MCF 10A (cell line): ENCODE results near the gene WWOX. TPM values are rescaled to one million over a fixed set of nuclear protein-coding genes. Genes with fewer than 3 reads are reported as not detected.

Experiments used
- BruUV-seq: library from RNA; stranded (reverse); fragments of 400-500 nt; replicated peaks from 2 replicates; lab custom pipeline; 2021; lab: Mats Ljungman, UMichigan
- CTCF ChIA-PET: fragments of 300-600 bp; sonication (Branson Sonifier 250); formaldehyde crosslinking; extraction: SDS; loops from one replicate; lab custom pipeline; 2021; ENCODE audit warnings: antibody characterized with exemption, inconsistent platforms; lab: Yijun Ruan, JAX
- POLR2A ChIA-PET: fragments of 300-600, 350-650 bp; sonication (Branson Sonifier 250); formaldehyde crosslinking; extraction: SDS; loops from one replicate; lab custom pipeline; 2020; ENCODE audit warnings: antibody characterized with exemption, inconsistent platforms; lab: Yijun Ruan, JAX
- DNase-seq: peaks from one replicate; pipeline ENCODE4 v3.0.0-alpha.2; 2018; ENCODE audit not compliant: unreplicated experiment
- H3K27ac Mint-ChIP-seq: one replicate; pipeline ENCODE4 v1.8.0; 2022; ENCODE audit warnings: mild to moderate bottlenecking, low read depth, mixed read lengths; ENCODE audit not compliant: unreplicated experiment
- H3K27me3 Mint-ChIP-seq: one replicate; pipeline ENCODE4 v1.8.0; 2022; ENCODE audit warnings: mixed read lengths; ENCODE audit not compliant: insufficient read depth, unreplicated experiment
- H3K36me3 Mint-ChIP-seq: one replicate; pipeline ENCODE4 v1.8.0; 2022; ENCODE audit warnings: mild to moderate bottlenecking, moderate library complexity, mixed read lengths; ENCODE audit not compliant: insufficient read depth, unreplicated experiment
- H3K4me1 Mint-ChIP-seq: one replicate; pipeline ENCODE4 v1.8.0; 2022; ENCODE audit warnings: mixed read lengths; ENCODE audit not compliant: insufficient read depth, unreplicated experiment
- H3K4me3 Mint-ChIP-seq: one replicate; pipeline ENCODE4 v1.8.0; 2022; ENCODE audit warnings: mild to moderate bottlenecking, moderate library complexity, mixed read lengths; ENCODE audit not compliant: unreplicated experiment
- H3K9me3 Mint-ChIP-seq: one replicate; pipeline ENCODE4 v1.8.0; 2022; ENCODE audit warnings: mixed read lengths; ENCODE audit not compliant: unreplicated experiment
- CTCF ChIP-seq: fragments of 200-600 bp; IDR thresholded peaks from one replicate; pipeline ENCODE4 v1.8.0; 2022; ENCODE audit warnings: antibody characterized with exemption, mild to moderate bottlenecking; ENCODE audit not compliant: unreplicated experiment
- intact Hi-C: fragments of 100-400 bp; cut with micrococcal nuclease; formaldehyde crosslinking; loops from 2 replicates; pipeline ENCODE4 v1.14.1; 2022
- total RNA-seq: library from RNA; stranded (reverse); gene quantifications from 2 replicates; pipeline ENCODE4 v1.2.3, GENCODE V29; 2022

The WWOX gene
- total RNA-seq, 1 experiment from 2014 or later = 18.1 TPM

GRCh38 chr16:78962457-78962929 lies 863.0 kb downstream of the WWOX start:
- Mint-ChIP-seq H3K27ac (no peak overlapping the region), H3K4me3 (no peak overlapping the region), H3K27me3 (no peaks in the 10 kb centered on the region), H3K9me3 (peaks cover 15% of the 10 kb centered on the region), H3K36me3 (no peaks in the 10 kb centered on the region), H3K4me1 (peaks cover 5% of the 10 kb centered on the region)
- intact Hi-C loops = no loop called here
- ChIA-PET CTCF (interaction anchor here (0.6 kb wide), 1 partner anchor 18 kb away, joined by 3 read pairs; no protein-coding TSS in a partner anchor), POLR2A (interaction anchor here (0.9 kb wide), 1 partner anchor 24 kb away, joined by 6 read pairs; no protein-coding TSS in a partner anchor)
- no peak for TF ChIP-seq CTCF
- BruUV-seq = no TSS peak
- no peak for DNase-seq

GRCh38 chr16:78967948-78968347 lies 868.5 kb downstream of the WWOX start:
- CTCF ChIA-PET = no interaction called here
- intact Hi-C loops = no loop called here

GRCh38 chr16:78969721-78970120 lies 870.3 kb downstream of the WWOX start:
- POLR2A ChIA-PET = interaction anchor here (0.6 kb wide), 1 partner anchor 72 kb away, joined by 3 read pairs; no protein-coding TSS in a partner anchor
- no peak overlapping the region for H3K4me3 Mint-ChIP-seq
- TF ChIP-seq CTCF = no peak
- H3K4me1 Mint-ChIP-seq = peaks cover 5% of the 10 kb centered on the region
- BruUV-seq = no TSS peak
- no peak for DNase-seq
- no peak overlapping the region for H3K27ac Mint-ChIP-seq
- CTCF ChIA-PET = no interaction called here
- peaks cover 5% of the 10 kb centered on the region for H3K36me3 Mint-ChIP-seq
- H3K9me3 Mint-ChIP-seq = no peaks in the 10 kb centered on the region
- intact Hi-C loops = no loop called here
- peaks cover 11% of the 10 kb centered on the region for H3K27me3 Mint-ChIP-seq

More at GRCh38 chr16:78967948-78968347, 868.5 kb downstream of the WWOX start:
- Mint-ChIP-seq H3K4me1 (peaks cover 5% of the 10 kb centered on the region), H3K4me3 (no peak overlapping the region), H3K27ac (no peak overlapping the region), H3K36me3 (peaks cover 5% of the 10 kb centered on the region), H3K27me3 (peaks cover 11% of the 10 kb centered on the region), H3K9me3 (peaks cover 8% of the 10 kb centered on the region)
- POLR2A ChIA-PET = no interaction called here
- DNase-seq = no peak
- TF ChIP-seq CTCF = no peak
- BruUV-seq = no TSS peak

- no peak overlapping the region for H3K27ac Mint-ChIP-seq
- H3K9me3 Mint-ChIP-seq = no peaks in the 10 kb centered on the region
- BruUV-seq = no TSS peak
- H3K4me3 Mint-ChIP-seq = no peak overlapping the region
- peaks cover 5% of the 10 kb centered on the region for H3K36me3 Mint-ChIP-seq
- ChIA-PET POLR2A (no interaction called here), CTCF (no interaction called here)
- intact Hi-C loops = no loop called here
- TF ChIP-seq CTCF = no peak
- H3K4me1 Mint-ChIP-seq = peaks cover 5% of the 10 kb centered on the region
- H3K27me3 Mint-ChIP-seq = peaks cover 11% of the 10 kb centered on the region
- no peak for DNase-seq
These were observed 871.2 kb downstream of the WWOX start for GRCh38 chr16:78970650-78971049.
